Heart right ventricle (tissue), 16 donors: Measurements from ENCODE around the gene TENT4B. TPM values are rescaled to one million over a fixed set of nuclear protein-coding genes. Genes with fewer than 3 reads are reported as not detected.

Experiments
- ATAC-seq, 8 donors: fragments of 200-7000 bp; cut with Tn5 transposase; one replicate each; pipeline ENCODE4 v1.9.1; 2020; ENCODE audit warnings: mild to moderate bottlenecking in 8 of 8, moderate library complexity in 8 of 8, moderate number of reproducible peaks in 1 of 8
- DNase-seq, 2 donors: peaks; one replicate each; pipeline ENCODE4 v3.0.0-alpha.2; 2020
- H3K27ac ChIP-seq, 10 donors: fragments of 200-600 bp; sonication (generic) in 2 of 10; one replicate each; pipeline versions ENCODE4 v1.5.0 to v1.8.0; 2020 to 2022; ENCODE audit warnings: mild to moderate bottlenecking in 3 of 10
- H3K27me3 ChIP-seq, 7 donors: fragments of 200-600 bp; one replicate each; pipeline ENCODE4 v1.8.0; 2021 to 2022; ENCODE audit warnings: mild to moderate bottlenecking in 2 of 7
- H3K36me3 ChIP-seq, 9 donors: fragments of 200-600 bp; sonication (generic) in 1 of 9; one replicate each; pipeline versions ENCODE4 v1.5.0 to v1.8.0; 2020 to 2022; ENCODE audit warnings: mild to moderate bottlenecking in 2 of 9
- H3K4me1 ChIP-seq, 9 donors: fragments of 200-600 bp; sonication (generic) in 1 of 9; one replicate each; pipeline versions ENCODE4 v1.5.0 to v1.8.0; 2020 to 2022; ENCODE audit warnings: mild to moderate bottlenecking in 4 of 9
- H3K4me3 ChIP-seq, 10 donors: fragments of 200-600 bp; sonication (generic) in 2 of 10; one replicate each; pipeline versions ENCODE4 v1.5.0 to v1.8.0; 2020 to 2022; ENCODE audit warnings: mild to moderate bottlenecking in 7 of 10, moderate library complexity in 2 of 10
- H3K9me3 ChIP-seq, 11 donors: fragments of 200-600 bp in 10 of 11; sonication (generic) in 2 of 11; one replicate each; pipeline versions ENCODE4 v1.5.0 to v1.8.0; 2013 to 2022; ENCODE audit warnings: mild to moderate bottlenecking in 2 of 11, control low read depth in 1 of 11, moderate library complexity in 1 of 11
- WGBS, 2 donors: extraction: QIAGEN DNeasy Blood & Tissue Kit; methylation state at CpG; one replicate each; pipeline ENCODE4 v1.1.7; 2013; ENCODE audit warnings: inconsistent platforms in 1 of 2; 5-methylcytosine and 5-hydroxymethylcytosine counted together
- intact Hi-C, 10 donors: fragments of 100-400 bp; cut with DNase I; formaldehyde crosslinking; loops; one replicate each; pipeline versions ENCODE4 v1.11.1 to v1.14.2; 2022
- polyA plus RNA-seq, 2 donors: library from polyadenylated mRNA; stranded (reverse); fragments of 200-250 nt; gene quantifications; one replicate each; pipeline ENCODE4 v1.2.3, GENCODE V29; 2013
- total RNA-seq, 10 donors: library from RNA; stranded (reverse); fragmentation: NEBNext Ultra II Directional in 3 of 10; extraction: Animal tissue kit (Norgen Biotek cat#: 25700) in 3 of 10; gene quantifications; one replicate each; pipeline versions ENCODE4 v1.2.1 to v1.2.4, GENCODE V29; 2021 to 2023
- TF ChIP-seq, protein P1 (sequence below), 9 donors: fragments of 200-600 bp; sonication (generic) in 2 of 9; IDR thresholded peaks; one replicate each; pipeline versions ENCODE4 v1.5.0 to v1.8.0; 2021 to 2022; ENCODE audit warnings: antibody characterized with exemption in 9 of 9, mild to moderate bottlenecking in 5 of 9, moderate library complexity in 1 of 9
- donor health status: Arrhythmogenic right ventricular cardiomyopathy.
- donor health status: ischemic (EF 13 %, LVEDD 7.1; RV severe dilation, severe dysfunction).
- donor health status: healthy with polysubstance abuse.
- donor health status: DM: no; HTN: yes; CAD: no.
- donor health status: DM: no; HTN: no; CAD: no.
- donor health status: ischemic (EF 25% LVEDD 6.9; RV normal size, moderate dysfunction).
- donor health status: ischemic (EF 25% LVEDD 5.7; RV mildly dilated, moderate dysfunction).
- donor health status: healthy.
- donor health status: DM: yes; HTN: yes; CAD: no.
- donor health status: Ischemic cardiomyopathy.
- donor health status: ischemic (EF 35%, LVEDD 5.7; RV mildly dilated, moderate dysfunction).
- donor health status: nonischemic (EF 11% LVEDD 7.7; RV severe dilation, severe dysfunction).
- donor health status: DM: yes; HTN: yes; CAD: no.
- donor health status: PGD.
- donor health status: ischemic (EF 29% LVEDD 5.4; RV normal size, mild dysfunction).
- donor health status: nonischemic (EF 23%, LVEDD 6.1; RV moderate dilation, normal function).

TENT4B gene
- total and polyA plus RNA-seq, 12 donors = 2.7 to 8.6 (median 6.4) TPM

DNA sequence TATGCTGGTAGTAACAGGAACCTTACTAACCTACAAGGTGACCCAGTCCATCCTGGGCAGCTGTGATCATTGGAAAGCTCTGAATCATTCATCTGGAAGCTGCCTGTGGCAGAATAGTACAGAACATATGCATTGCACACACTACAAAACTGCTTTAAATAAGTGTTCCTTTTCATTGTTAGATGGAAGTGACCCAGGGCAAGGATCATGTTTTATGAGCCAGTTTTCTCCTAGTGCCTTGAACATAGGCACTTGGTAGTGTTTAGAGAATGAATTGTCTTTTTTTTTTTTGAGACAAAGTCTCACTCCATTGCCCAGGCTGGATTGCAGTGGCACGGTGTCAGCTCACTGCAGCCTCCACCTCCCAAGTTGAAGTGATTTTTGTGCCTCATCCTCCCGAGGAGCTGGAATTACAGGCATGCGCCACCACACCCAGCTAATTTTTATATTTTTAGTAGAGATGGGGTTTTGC, 55.4 kb downstream of the TENT4B start:
- peak in 2 of 8 donors; percentile 38 to 65 for ATAC-seq
- peak overlapping the region in 3 of 10 donors; percentile 0 to 69 (median 42) for H3K27ac ChIP-seq
- no peak overlapping the region for H3K4me3 ChIP-seq
- 84 to 85% methylated on average over 3 of the region's 3 CpGs for WGBS, 2 donors
- H3K4me1 ChIP-seq = peaks cover 11 to 68% (median 50%) of the 10 kb centered on the region in 9 donors
- no peak for DNase-seq
- peaks cover 0 to 24% (median 10%) of the 10 kb centered on the region in 9 donors for H3K36me3 ChIP-seq
- no peaks in the 10 kb centered on the region for H3K9me3 ChIP-seq
- intact Hi-C loops = loop anchor here in 6 of 10 donors (2.0 to 10.0 kb wide), 5 partner anchors 54 to 181 kb away; partner anchors contain the start of genes HEATR3 (in 2 of the 6), TENT4B (in 2 of the 6) and CNEP1R1 (in 1 of the 6)
- TF ChIP-seq, protein P1, sequence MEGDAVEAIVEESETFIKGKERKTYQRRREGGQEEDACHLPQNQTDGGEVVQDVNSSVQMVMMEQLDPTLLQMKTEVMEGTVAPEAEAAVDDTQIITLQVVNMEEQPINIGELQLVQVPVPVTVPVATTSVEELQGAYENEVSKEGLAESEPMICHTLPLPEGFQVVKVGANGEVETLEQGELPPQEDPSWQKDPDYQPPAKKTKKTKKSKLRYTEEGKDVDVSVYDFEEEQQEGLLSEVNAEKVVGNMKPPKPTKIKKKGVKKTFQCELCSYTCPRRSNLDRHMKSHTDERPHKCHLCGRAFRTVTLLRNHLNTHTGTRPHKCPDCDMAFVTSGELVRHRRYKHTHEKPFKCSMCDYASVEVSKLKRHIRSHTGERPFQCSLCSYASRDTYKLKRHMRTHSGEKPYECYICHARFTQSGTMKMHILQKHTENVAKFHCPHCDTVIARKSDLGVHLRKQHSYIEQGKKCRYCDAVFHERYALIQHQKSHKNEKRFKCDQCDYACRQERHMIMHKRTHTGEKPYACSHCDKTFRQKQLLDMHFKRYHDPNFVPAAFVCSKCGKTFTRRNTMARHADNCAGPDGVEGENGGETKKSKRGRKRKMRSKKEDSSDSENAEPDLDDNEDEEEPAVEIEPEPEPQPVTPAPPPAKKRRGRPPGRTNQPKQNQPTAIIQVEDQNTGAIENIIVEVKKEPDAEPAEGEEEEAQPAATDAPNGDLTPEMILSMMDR (IDR thresholded peaks at IDR 0.05) = no peak
- H3K27me3 ChIP-seq = no peaks in the 10 kb centered on the region

DNA sequence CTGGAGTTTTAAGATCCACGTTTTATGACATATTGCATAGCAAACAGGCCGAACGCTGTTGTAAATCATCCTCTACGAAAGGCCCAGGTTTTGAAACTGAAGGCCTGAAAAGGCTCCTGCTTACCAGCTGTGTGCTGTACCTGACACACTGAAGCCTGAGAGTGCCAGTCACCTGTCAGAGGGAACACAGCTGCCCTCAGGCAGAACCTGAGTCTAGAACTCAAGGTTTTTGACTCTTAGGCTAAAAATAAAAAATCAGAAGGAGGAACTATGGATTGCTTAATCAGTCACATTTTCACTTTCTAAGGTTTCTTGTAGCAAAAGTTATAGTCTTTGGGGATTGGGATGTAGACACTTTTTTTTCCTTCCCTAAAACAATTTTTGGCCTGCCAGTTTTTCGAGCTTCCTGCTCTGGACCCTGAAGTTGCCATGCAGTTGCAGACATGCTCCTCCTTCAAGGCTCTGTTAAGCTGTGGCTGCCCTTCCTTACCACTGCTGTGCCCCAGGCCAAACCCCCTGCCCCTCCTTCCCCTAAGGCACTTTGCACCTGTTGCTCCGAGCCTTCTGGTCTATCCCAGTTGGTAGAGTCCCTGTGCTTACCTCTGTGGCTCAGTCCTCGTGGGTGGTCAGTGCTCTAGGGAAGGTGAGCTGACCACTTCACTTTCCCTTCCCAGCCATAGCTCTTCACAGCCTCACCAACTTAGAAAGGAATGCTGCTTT, 56.6 kb downstream of the TENT4B start:
- WGBS, 2 donors = 74 to 92% methylated on average over 6 to 7 of the region's 7 CpGs
- Histone ChIP-seq H3K4me1 (peaks cover 7 to 59% (median 38%) of the 10 kb centered on the region in 9 donors), H3K27me3 (no peaks in the 10 kb centered on the region), H3K9me3 (no peaks in the 10 kb centered on the region), H3K4me3 (no peak overlapping the region), H3K36me3 (peaks cover 0 to 34% (median 10%) of the 10 kb centered on the region in 9 donors), H3K27ac (peak overlapping the region in 2 of 10 donors; percentile 9 to 39)
- ATAC-seq (peak in 3 of 8 donors; percentile 9 to 15 (median 10)), DNase-seq (no peak)
- TF ChIP-seq, protein P1 (IDR thresholded peaks at IDR 0.05) = no peak
- intact Hi-C loops = loop anchor here (2.0 to 10.0 kb wide), 19 partner anchors 52 to 595 kb away; partner anchors contain the start of genes CNEP1R1 (in 5 of the 10), TENT4B (in 5 of the 10), HEATR3 (in 4 of the 10) and BRD7 (in 1 of the 10)

DNA sequence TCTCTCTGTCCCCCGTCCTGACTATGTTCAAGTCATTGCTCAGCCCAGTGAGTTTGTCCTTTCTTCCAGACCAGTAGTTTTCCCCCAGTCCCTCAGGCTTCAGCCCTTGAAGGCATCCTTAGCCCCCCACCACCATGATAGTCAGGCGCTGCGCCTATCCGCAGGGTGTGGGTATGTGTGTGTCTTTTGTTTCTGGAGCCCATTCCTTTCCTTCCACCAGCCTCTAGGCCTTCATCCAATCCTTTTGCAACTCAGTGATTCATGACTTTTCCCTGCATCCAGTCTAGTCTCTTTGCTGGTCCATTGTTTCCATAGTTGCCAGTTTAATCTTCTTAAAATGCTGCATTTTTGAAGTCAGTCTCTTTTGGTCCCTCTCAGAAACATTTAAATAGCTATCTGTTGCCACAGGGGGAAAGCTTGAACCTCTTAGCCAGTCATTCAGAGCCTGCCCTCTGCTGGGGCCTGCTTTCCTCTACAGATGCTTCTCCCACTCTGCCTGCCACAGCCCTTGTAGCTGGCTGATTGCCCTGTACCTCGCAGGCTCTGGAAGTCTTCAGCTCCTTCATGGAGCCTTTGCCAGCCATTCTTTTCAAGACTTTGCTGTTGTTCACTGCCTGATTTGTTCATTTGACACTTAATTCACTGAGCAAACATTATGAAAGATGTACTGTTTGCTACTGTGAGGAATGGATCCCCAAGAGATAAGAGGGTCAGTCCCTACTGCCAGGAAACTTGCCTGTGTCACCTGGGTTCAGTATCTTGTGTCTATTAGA, 57.3 kb downstream of the TENT4B start:
- WGBS, 2 donors = 63 to 64% methylated on average over 5 of the region's 5 CpGs

More for the DNA sequence above, 57.3 kb downstream of the TENT4B start:
- intact Hi-C loops = loop anchor here (2.0 to 10.0 kb wide), 17 partner anchors 53 to 594 kb away; partner anchors contain the start of genes CNEP1R1 (in 4 of the 10), TENT4B (in 3 of the 10), HEATR3 (in 2 of the 10) and BRD7 (in 1 of the 10)
- TF ChIP-seq, protein P1 (IDR thresholded peaks at IDR 0.05) = peak; percentile 41 to 90 (median 74)
- H3K4me1 ChIP-seq = peaks cover 7 to 51% (median 33%) of the 10 kb centered on the region in 9 donors
- H3K4me3 ChIP-seq = no peak overlapping the region
- no peaks in the 10 kb centered on the region for H3K27me3 ChIP-seq
- peak overlapping the region in 2 of 10 donors; percentile 9 to 39 for H3K27ac ChIP-seq
- ATAC-seq (peak; percentile 86 to 95 (median 92)), DNase-seq (peak; percentile 72 to 82)
- H3K36me3 ChIP-seq = peaks cover 0 to 41% (median 11%) of the 10 kb centered on the region in 9 donors
- no peaks in the 10 kb centered on the region for H3K9me3 ChIP-seq
